GM18526 (cell line): ENCODE results near the gene KCNAB3.

Experiments used
- POLR2A ChIP-seq: IDR thresholded peaks from 3 replicates; pipeline ENCODE4 v1.6.1; 2011; ENCODE audit not compliant: insufficient read length; ENCODE audit errors: extremely low read depth

Gene KCNAB3

GRCh38 chr17:7947651-7948050 is 18.0 kb upstream of the KCNAB3 start:
- TF ChIP-seq POLR2A = no peak

- TF ChIP-seq POLR2A = no peak
Observed at GRCh38 chr17:7946441-7946840, 16.8 kb upstream of the KCNAB3 start.

- no peak for TF ChIP-seq POLR2A
Observed at GRCh38 chr17:7945651-7946050, 16.0 kb upstream of the KCNAB3 start.

GRCh38 chr17:7944326-7944725 is 14.7 kb upstream of the KCNAB3 start:
- no peak for TF ChIP-seq POLR2A

GRCh38 chr17:7943291-7943690 is 13.6 kb upstream of the KCNAB3 start:
- no peak for TF ChIP-seq POLR2A

- no peak for TF ChIP-seq POLR2A
Observed at GRCh38 chr17:7940743-7941142, 11.1 kb upstream of the KCNAB3 start.

- no peak for TF ChIP-seq POLR2A
Observed at GRCh38 chr17:7940034-7940433, 10.4 kb upstream of the KCNAB3 start.

- TF ChIP-seq POLR2A = no peak
Observed at GRCh38 chr17:7935859-7936258, 6.2 kb upstream of the KCNAB3 start.

- TF ChIP-seq POLR2A = no peak
Observed at GRCh38 chr17:7932949-7933348, 3.3 kb upstream of the KCNAB3 start.

GRCh38 chr17:7932483-7932891 is 2.8 kb upstream of the KCNAB3 start:
- TF ChIP-seq POLR2A = no peak

- TF ChIP-seq POLR2A = peak; percentile 73
Observed at GRCh38 chr17:7931709-7932482, 2.2 kb upstream of the KCNAB3 start, which contains the start of the genes CNTROB and TRAPPC1. Gene CNTROB (plus strand): TSS chr17:7932206. CDS start chr17:7933080, 874 bp downstream. Gene TRAPPC1 (minus strand): TSS chr17:7931946. CDS start chr17:7931829, 117 bp downstream.

- no peak for TF ChIP-seq POLR2A
Observed at GRCh38 chr17:7930841-7931631, 1.4 kb upstream of the KCNAB3 start.

GRCh38 chr17:7927596-7927995 is 2.1 kb downstream of the KCNAB3 start:
- no peak for TF ChIP-seq POLR2A

GRCh38 chr17:7922845-7923628 is 6.6 kb downstream of the KCNAB3 start:
- TF ChIP-seq POLR2A = no peak

GRCh38 chr17:7922269-7922844 is 7.3 kb downstream of the KCNAB3 start:
- no peak for TF ChIP-seq POLR2A
